ENCODE results near the gene CTDNEP1.

CTDNEP1 gene

GRCh38 chr17:7243453-7243729 is 8.1 kb downstream of the CTDNEP1 start:
- TF ChIP-seq CTCF (IDR thresholded peaks at IDR 0.05; ENCODE audit: insufficient read depth, missing control alignments): no peak
- no peak for FAIRE-seq
- no peak for DNase-seq (ENCODE audit: insufficient read length, low spot score)

DNA sequence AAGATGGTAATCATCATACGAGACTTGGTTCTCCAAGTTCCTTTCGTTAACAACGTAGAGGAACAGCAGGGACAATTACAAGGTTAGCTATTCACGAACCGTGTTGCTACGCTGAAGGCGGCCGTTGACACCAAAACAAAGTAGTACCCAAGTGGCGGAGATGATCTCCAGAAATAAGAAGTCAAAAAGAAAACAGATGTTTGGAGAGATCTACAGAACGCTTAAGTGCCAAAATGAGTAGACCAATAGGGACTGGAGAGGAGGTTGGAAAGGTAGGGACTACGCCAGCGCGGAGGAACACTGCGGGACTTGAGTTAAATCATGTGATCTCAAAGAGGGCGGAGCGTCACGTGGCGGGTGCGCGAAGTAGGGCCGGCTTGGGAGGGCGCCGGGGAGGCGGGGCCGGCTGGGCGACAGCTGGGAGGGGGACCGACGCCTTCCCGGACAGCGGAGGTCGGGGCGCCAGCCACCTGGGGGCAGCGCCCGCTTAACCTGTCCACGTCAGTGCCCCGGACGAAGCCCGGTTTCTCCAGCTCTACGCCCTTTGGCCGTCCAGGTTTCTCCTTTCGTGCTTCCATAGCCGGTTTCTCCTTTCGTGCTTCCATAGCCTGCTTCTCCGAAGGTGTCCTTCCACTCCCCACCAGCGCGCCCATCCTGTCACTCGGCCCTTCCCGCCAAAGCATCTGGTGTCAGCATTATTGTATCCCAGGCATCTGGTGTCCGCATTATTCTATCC is 8.6 kb downstream of the CTDNEP1 start:
- TF ChIP-seq CTCF (IDR thresholded peaks at IDR 0.05; ENCODE audit: insufficient read depth, missing control alignments): no peak
- peak; percentile 90 for DNase-seq (ENCODE audit: insufficient read length, low spot score)
- FAIRE-seq: no peak

- FAIRE-seq: no peak
- TF ChIP-seq CTCF (IDR thresholded peaks at IDR 0.05; ENCODE audit: insufficient read depth, missing control alignments): no peak
- DNase-seq (ENCODE audit: insufficient read length, low spot score): no peak
These were observed 9.5 kb downstream of the CTDNEP1 start, which contains the start of gene GABARAP for GRCh38 chr17:7241783-7242716. Gene GABARAP, minus strand, starts transcription at chr17:7242449. Its CDS starts 119 bp downstream, at chr17:7242330.

- FAIRE-seq (no peak), DNase-seq (ENCODE audit: insufficient read length, low spot score) (no peak)
- TF ChIP-seq CTCF (IDR thresholded peaks at IDR 0.05; ENCODE audit: insufficient read depth, missing control alignments): no peak
These were observed 10.3 kb downstream of the CTDNEP1 start for GRCh38 chr17:7241090-7241733.

- DNase-seq (ENCODE audit: insufficient read length, low spot score): no peak
- no peak for TF ChIP-seq CTCF (IDR thresholded peaks at IDR 0.05; ENCODE audit: insufficient read depth, missing control alignments)
- no peak for FAIRE-seq
These were observed 11.2 kb downstream of the CTDNEP1 start for GRCh38 chr17:7240375-7240774.

DNA sequence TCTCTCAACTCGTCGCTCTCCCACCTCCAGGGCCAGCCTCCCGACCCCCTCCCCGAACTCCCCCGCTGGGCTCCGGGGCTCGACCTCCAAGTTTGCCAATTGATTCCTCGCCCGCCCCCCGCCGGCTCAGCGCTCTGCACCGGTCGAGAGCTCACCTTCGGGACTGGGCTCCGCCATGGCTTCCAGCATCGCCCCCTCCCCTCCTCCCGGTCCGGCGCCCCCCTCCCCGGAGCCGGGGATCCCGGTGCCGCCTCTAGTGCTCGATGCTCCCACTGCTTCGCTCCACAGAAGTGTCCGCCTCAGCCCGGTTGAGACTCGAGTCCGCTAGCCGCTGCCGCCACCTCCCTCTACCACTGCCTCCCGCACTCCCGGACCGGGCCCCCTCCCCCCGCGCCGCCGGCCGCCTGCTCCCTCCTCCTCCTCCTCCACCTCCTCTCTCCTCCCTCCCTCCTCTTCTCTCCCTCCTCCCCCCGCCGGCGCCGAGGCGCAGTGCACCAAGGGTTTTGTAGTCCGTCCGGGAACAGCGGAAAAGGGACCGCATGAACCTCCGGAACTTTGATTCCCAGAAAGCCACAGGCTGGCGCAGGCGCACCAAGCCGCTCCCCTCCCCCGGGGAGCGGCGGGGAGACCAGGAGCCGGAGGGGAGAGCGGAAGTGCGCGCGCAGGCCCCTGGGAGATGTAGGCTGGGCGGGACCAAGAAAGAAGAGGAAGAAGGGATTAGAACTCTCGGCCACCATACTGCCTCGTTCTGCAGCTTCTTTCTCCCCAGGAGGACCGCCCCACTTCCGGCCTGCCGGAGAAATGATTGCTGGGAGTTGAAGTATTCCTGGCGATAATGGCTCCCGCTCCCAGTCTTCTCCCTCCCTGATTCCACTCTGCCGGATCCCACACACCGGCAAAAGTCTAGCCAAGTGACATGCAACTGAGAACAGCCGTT is 12.2 kb downstream of the CTDNEP1 start, which contains the start of gene PHF23:
Gene PHF23, minus strand, starts transcription at position 367 of the 937 bp plus-strand sequence. Its CDS starts 178 bp downstream, at position 189.
- FAIRE-seq (no peak), DNase-seq (ENCODE audit: insufficient read length, low spot score) (peak; percentile 90)
- TF ChIP-seq CTCF (IDR thresholded peaks at IDR 0.05; ENCODE audit: insufficient read depth, missing control alignments): no peak
